Measurements from ENCODE around the gene IFI16. TPM values are rescaled to one million over a fixed set of nuclear protein-coding genes. Genes with fewer than 3 reads are reported as not detected.

IFI16 gene
- total RNA-seq, 2 experiments from 2014 or later, result 190 to 199 TPM

DNA sequence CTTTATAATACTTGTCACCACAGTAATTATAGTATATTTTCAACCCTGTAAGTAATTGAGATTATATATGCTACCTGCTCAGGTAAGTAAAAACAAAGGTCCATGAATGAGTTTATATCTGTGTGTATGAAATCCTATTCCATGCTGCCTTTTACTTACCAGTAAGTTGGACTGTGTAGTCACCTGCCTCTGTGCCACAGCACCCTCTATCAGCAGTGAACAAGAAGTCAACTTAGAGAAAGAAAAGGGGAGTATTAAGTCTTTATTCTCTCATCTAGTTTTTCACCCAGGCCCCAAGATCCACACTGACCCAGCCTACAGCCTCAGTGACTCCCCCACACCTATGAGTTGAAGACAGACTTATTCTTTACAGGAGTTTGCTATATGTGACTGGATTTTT is 36.9 kb upstream of the IFI16 start:
- ChIA-PET CTCF (no interaction called here), POLR2A (no interaction called here)
- intact Hi-C loops (cut with micrococcal nuclease), result no loop called here
- H3K4me1 Mint-ChIP-seq (ENCODE audit: low read depth), result peaks cover 30% of the 10 kb centered on the region
- H3K36me3 Mint-ChIP-seq (ENCODE audit: low read depth), result peaks cover 4% of the 10 kb centered on the region
- no peaks in the 10 kb centered on the region for H3K27me3 Mint-ChIP-seq
- TF ChIP-seq, protein P1, sequence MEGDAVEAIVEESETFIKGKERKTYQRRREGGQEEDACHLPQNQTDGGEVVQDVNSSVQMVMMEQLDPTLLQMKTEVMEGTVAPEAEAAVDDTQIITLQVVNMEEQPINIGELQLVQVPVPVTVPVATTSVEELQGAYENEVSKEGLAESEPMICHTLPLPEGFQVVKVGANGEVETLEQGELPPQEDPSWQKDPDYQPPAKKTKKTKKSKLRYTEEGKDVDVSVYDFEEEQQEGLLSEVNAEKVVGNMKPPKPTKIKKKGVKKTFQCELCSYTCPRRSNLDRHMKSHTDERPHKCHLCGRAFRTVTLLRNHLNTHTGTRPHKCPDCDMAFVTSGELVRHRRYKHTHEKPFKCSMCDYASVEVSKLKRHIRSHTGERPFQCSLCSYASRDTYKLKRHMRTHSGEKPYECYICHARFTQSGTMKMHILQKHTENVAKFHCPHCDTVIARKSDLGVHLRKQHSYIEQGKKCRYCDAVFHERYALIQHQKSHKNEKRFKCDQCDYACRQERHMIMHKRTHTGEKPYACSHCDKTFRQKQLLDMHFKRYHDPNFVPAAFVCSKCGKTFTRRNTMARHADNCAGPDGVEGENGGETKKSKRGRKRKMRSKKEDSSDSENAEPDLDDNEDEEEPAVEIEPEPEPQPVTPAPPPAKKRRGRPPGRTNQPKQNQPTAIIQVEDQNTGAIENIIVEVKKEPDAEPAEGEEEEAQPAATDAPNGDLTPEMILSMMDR (IDR thresholded peaks at IDR 0.05), result peak; percentile 25
- peak; percentile 19 for DNase-seq
- H3K4me3 Mint-ChIP-seq, result no peak overlapping the region
- H3K9me3 Mint-ChIP-seq, result peaks cover 6% of the 10 kb centered on the region
- no peak for ATAC-seq
- H3K27ac Mint-ChIP-seq, result no peak overlapping the region

DNA sequence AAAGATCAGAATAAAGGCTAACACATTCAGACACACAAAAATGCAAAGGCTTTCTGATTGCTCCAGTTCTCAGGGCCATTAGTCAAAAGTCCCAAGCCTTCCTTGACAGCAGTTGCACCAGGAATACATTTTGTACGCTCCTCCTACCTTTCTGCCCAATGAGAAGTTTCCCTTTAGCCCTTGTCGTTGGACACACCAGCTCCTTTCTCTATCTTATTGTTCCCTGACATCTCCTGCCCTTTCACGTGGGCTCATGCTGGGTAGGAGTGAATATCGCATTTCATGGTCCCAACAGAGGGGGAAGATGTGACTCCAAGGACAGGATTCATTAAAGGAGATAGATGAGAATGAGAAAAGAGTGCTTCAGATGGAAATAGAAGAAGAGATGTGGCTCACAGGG is 33.5 kb upstream of the IFI16 start:
- ChIA-PET POLR2A (interaction anchor here (1.2 to 1.5 kb wide), 2 partner anchors 32 to 33 kb away, joined by 3 to 6 read pairs; partner anchors contain the start of gene IFI16), CTCF (interaction anchor here (1.1 to 2.2 kb wide), 2 partner anchors 22 to 113 kb away, joined by 4 to 9 read pairs; no protein-coding TSS in a partner anchor)
- TF ChIP-seq, protein P1 (IDR thresholded peaks at IDR 0.05), result no peak
- Mint-ChIP-seq H3K9me3 (peaks cover 5% of the 10 kb centered on the region), H3K27me3 (no peaks in the 10 kb centered on the region), H3K27ac (no peak overlapping the region), H3K4me1 (ENCODE audit: low read depth) (peaks cover 25% of the 10 kb centered on the region), H3K36me3 (ENCODE audit: low read depth) (peaks cover 6% of the 10 kb centered on the region), H3K4me3 (no peak overlapping the region)
- DNase-seq (no peak), ATAC-seq (no peak)
- intact Hi-C loops (cut with micrococcal nuclease), result no loop called here

DNA sequence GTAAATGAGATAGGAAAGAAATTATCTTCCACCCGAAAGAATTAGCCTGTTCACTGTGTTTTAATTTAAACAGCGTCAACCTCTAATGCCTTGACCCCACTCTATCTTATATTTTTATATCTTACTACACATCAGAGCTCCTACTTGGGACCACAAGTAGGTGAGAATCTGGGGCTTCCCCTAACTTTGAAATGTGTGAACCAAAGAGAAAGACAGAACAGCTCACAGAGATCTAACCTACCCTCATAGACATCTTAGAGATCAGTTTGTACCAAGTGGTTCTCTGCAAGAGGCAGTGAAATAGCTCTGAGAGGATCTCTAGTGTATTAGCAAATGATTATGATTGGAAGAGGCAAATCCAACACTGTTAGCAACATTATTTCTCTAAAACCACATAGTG is 31.0 kb upstream of the IFI16 start:
- ATAC-seq, result peak; percentile 73
- H3K27ac Mint-ChIP-seq, result no peak overlapping the region
- peaks cover 15% of the 10 kb centered on the region for H3K9me3 Mint-ChIP-seq
- peaks cover 9% of the 10 kb centered on the region for H3K36me3 Mint-ChIP-seq (ENCODE audit: low read depth)
- no peaks in the 10 kb centered on the region for H3K27me3 Mint-ChIP-seq
- H3K4me3 Mint-ChIP-seq, result no peak overlapping the region
- no peak for DNase-seq
- intact Hi-C loops (cut with micrococcal nuclease), result no loop called here
- CTCF ChIA-PET, result interaction anchor here (1.0 to 2.1 kb wide), 4 partner anchors 9 to 20 kb away, joined by 3 to 7 read pairs (median 3); no protein-coding TSS in a partner anchor
- TF ChIP-seq, protein P1 (IDR thresholded peaks at IDR 0.05), result no peak
- H3K4me1 Mint-ChIP-seq (ENCODE audit: low read depth), result peaks cover 16% of the 10 kb centered on the region
- POLR2A ChIA-PET, result interaction anchor here (1.0 to 1.4 kb wide), 2 partner anchors 19 to 31 kb away, joined by 3 to 4 read pairs; partner anchors contain the start of gene IFI16

DNA sequence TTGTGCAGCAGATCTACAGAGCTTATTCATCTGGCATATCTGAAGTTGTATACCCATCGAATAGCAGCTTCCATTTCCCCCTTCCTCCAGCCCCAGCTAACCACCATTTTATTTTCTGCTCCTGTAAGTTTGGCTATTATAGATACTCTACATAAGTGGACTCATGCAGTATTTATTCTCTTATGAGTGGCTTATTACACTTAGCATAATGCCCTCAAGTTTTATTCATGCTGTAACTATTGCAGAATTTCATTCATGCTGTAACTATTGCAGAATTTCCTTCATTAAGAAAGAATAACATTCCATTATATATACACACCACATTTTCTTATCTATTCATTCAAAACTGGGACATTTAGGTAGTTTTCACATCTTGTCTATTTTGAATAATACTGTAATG is 30.5 kb upstream of the IFI16 start:
- CTCF ChIA-PET, result interaction anchor here (1.0 to 2.1 kb wide), 4 partner anchors 10 to 19 kb away, joined by 3 to 7 read pairs (median 3); no protein-coding TSS in a partner anchor
- TF ChIP-seq, protein P1 (IDR thresholded peaks at IDR 0.05), result no peak
- Mint-ChIP-seq H3K27me3 (no peaks in the 10 kb centered on the region), H3K9me3 (peaks cover 16% of the 10 kb centered on the region), H3K36me3 (ENCODE audit: low read depth) (peaks cover 10% of the 10 kb centered on the region), H3K27ac (no peak overlapping the region), H3K4me1 (ENCODE audit: low read depth) (peaks cover 16% of the 10 kb centered on the region), H3K4me3 (no peak overlapping the region)
- ATAC-seq (no peak), DNase-seq (no peak)
- intact Hi-C loops (cut with micrococcal nuclease), result no loop called here
- POLR2A ChIA-PET, result interaction anchor here (1.0 to 1.4 kb wide), 2 partner anchors 19 to 30 kb away, joined by 3 to 4 read pairs; partner anchors contain the start of gene IFI16

DNA sequence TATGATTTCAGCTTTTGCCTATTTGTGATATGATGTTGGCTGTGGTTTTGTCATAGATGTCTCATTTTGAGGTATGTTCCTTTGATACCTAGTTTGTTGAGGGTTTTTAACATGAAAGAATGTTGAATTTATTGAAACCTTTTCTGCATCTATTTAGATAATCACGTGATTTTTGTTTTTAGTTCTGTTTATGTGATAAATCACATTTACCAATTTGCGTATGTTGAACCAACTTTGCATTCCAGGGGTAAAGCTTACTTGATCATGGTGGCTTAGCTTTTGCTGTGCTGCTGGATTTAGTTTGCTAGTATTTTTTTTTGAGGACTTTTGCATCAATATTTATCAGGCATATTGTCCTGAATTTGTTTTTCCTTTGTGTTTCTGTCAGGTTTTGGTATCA is 26.5 kb upstream of the IFI16 start:
- intact Hi-C loops (cut with micrococcal nuclease), result no loop called here
- no peaks in the 10 kb centered on the region for H3K27me3 Mint-ChIP-seq
- DNase-seq (no peak), ATAC-seq (no peak)
- peaks cover 12% of the 10 kb centered on the region for H3K4me1 Mint-ChIP-seq (ENCODE audit: low read depth)
- H3K27ac Mint-ChIP-seq, result no peak overlapping the region
- TF ChIP-seq, protein P1 (IDR thresholded peaks at IDR 0.05), result no peak
- H3K4me3 Mint-ChIP-seq, result no peak overlapping the region
- ChIA-PET CTCF (no interaction called here), POLR2A (no interaction called here)
- peaks cover 18% of the 10 kb centered on the region for H3K36me3 Mint-ChIP-seq (ENCODE audit: low read depth)
- H3K9me3 Mint-ChIP-seq, result peaks cover 20% of the 10 kb centered on the region

Data from activated CD8-positive, alpha-beta T cell treated with anti-CD3 and anti-CD28 coated beads for 36 hours (primary cell).